Activated T-cell treated with anti-CD3 and anti-CD28 coated beads, Interleukin-2, amount 50 U/mL, for 4 hours (primary cell): ENCODE results near the gene UFD1. TPM values are rescaled to one million over a fixed set of nuclear protein-coding genes. Genes with fewer than 3 reads are reported as not detected.

Experiments
- ATAC-seq, 2 donors: fragments of 200-7000 bp; cut with Tn5 transposase; one replicate each; pipeline ENCODE4 v1.10.0; 2021
- DNase-seq: peaks from one replicate; pipeline ENCODE4 v3.0.0-alpha.2; 2020
- H3K27me3 Mint-ChIP-seq: one replicate; pipeline ENCODE4 v1.8.0; 2021; ENCODE audit warnings: low read depth, mixed read lengths
- H3K36me3 Mint-ChIP-seq: one replicate; pipeline ENCODE4 v1.8.0; 2022; ENCODE audit warnings: mixed read lengths; ENCODE audit not compliant: insufficient read depth
- H3K4me1 Mint-ChIP-seq: one replicate; pipeline ENCODE4 v1.8.0; 2021; ENCODE audit warnings: low read depth, mixed read lengths
- H3K4me3 Mint-ChIP-seq: one replicate; pipeline ENCODE4 v1.8.0; 2021; ENCODE audit warnings: mild to moderate bottlenecking, moderate library complexity, mixed read lengths
- H3K9me3 Mint-ChIP-seq: one replicate; pipeline ENCODE4 v1.8.0; 2021; ENCODE audit warnings: mixed read lengths
- total RNA-seq, 3 donors: library from RNA; stranded (reverse); gene quantifications; one replicate each; pipeline ENCODE4 v1.2.1, GENCODE V29; 2021

The UFD1 gene
- 100 to 1,000 TPM; 107 TPM for total RNA-seq

GRCh38 chr22:19478901-19479354 is at the start of gene UFD1:
UFD1 (minus strand) TSS chr22:19479193; CDS start chr22:19479085, 108 bp downstream.
- Mint-ChIP-seq H3K27me3 (no peaks in the 10 kb centered on the region), H3K9me3 (no peaks in the 10 kb centered on the region), H3K4me3 (peak within 1 kb of the TSS; percentile 99), H3K36me3 (peaks cover 7% of the 10 kb centered on the region), H3K4me1 (peaks cover 29% of the 10 kb centered on the region)
- ATAC-seq (peak; percentile 67 to 69), DNase-seq (peak; percentile 60)

GRCh38 chr22:19527861-19528417 is 48.9 kb upstream of the UFD1 start:
- Mint-ChIP-seq H3K27me3 (peaks cover 30% of the 10 kb centered on the region), H3K4me1 (peaks cover 7% of the 10 kb centered on the region), H3K9me3 (no peaks in the 10 kb centered on the region), H3K36me3 (no peaks in the 10 kb centered on the region), H3K4me3 (no peak overlapping the region)
- ATAC-seq: no peak
- DNase-seq: no peak

GRCh38 chr22:19527321-19527721 is 48.3 kb upstream of the UFD1 start:
- no peaks in the 10 kb centered on the region for H3K36me3 Mint-ChIP-seq
- ATAC-seq (no peak), DNase-seq (no peak)
- peaks cover 34% of the 10 kb centered on the region for H3K27me3 Mint-ChIP-seq
- H3K9me3 Mint-ChIP-seq: no peaks in the 10 kb centered on the region
- H3K4me1 Mint-ChIP-seq: peaks cover 10% of the 10 kb centered on the region
- H3K4me3 Mint-ChIP-seq: no peak overlapping the region

GRCh38 chr22:19526702-19527111 is 47.7 kb upstream of the UFD1 start:
- no peak for DNase-seq
- ATAC-seq: no peak
- Mint-ChIP-seq H3K9me3 (no peaks in the 10 kb centered on the region), H3K36me3 (peaks cover 2% of the 10 kb centered on the region), H3K27me3 (peaks cover 34% of the 10 kb centered on the region), H3K4me1 (peaks cover 10% of the 10 kb centered on the region), H3K4me3 (no peak overlapping the region)

GRCh38 chr22:19526076-19526701 is 47.2 kb upstream of the UFD1 start:
- Mint-ChIP-seq H3K4me3 (no peak overlapping the region), H3K36me3 (peaks cover 2% of the 10 kb centered on the region), H3K4me1 (peaks cover 10% of the 10 kb centered on the region), H3K9me3 (no peaks in the 10 kb centered on the region), H3K27me3 (peaks cover 34% of the 10 kb centered on the region)
- no peak for DNase-seq
- ATAC-seq: no peak

- Mint-ChIP-seq H3K4me3 (no peak overlapping the region), H3K4me1 (peaks cover 10% of the 10 kb centered on the region), H3K9me3 (no peaks in the 10 kb centered on the region), H3K36me3 (peaks cover 2% of the 10 kb centered on the region), H3K27me3 (peaks cover 34% of the 10 kb centered on the region)
- ATAC-seq (no peak), DNase-seq (no peak)
These were observed 46.7 kb upstream of the UFD1 start for GRCh38 chr22:19525666-19526065.

- Mint-ChIP-seq H3K36me3 (peaks cover 2% of the 10 kb centered on the region), H3K27me3 (peaks cover 34% of the 10 kb centered on the region), H3K9me3 (no peaks in the 10 kb centered on the region), H3K4me3 (peak overlapping the region; percentile 59), H3K4me1 (peaks cover 10% of the 10 kb centered on the region)
- ATAC-seq (no peak), DNase-seq (no peak)
These were observed 46.2 kb upstream of the UFD1 start for GRCh38 chr22:19525116-19525660.

DNA sequence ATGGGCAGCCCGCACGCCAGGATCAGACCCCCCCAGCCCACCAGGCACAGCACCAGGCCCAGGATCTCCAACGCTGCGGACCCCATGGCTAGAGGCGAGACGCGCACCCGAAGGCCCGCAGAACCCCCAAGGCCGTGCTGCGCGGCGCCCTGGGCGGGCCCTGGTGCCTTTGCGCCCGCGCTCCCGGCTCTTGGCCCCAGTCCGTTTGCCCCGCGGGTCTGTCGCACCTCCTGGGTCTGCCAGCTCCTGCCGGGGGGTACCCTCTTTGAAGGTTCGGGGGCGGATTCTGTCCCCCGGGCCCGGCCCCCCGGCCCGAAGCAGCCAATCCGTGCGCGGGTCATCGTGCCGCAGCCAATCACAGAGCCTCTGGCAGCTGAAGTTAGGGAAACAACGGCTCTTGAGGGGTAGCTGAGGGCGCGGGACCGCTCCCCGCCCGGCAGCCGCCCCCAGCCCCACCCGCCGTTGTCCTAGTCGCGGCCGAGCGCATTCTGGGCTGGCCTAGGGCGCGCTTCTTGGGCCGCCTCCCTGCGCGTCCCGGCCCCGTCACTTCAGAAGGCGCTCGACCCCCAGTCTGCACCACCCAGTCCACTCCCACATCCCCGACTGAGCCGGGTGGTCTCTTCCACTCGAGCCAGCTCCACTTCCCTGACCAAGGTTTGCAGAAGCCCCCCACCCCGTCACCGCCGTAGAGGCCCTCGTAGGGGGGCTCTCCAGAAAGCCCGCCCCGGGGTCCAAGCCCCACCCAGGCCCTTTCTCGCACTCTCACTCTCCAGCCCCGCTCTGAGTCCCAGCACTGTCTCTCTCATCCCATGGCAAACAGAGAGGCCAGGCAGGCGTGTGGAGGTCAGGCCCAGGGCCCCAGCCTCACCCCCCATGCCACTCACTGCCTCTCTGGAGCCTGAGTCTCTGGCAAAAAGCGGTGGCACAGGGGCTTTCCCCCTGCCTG is 45.5 kb upstream of the UFD1 start, which contains the start of gene CLDN5:
Gene CLDN5 (minus strand): TSS at position 241 of the 946 bp plus-strand sequence. CDS start 155 bp downstream, at position 86.
- Mint-ChIP-seq H3K27me3 (peaks cover 34% of the 10 kb centered on the region), H3K36me3 (peaks cover 2% of the 10 kb centered on the region), H3K4me1 (peaks cover 10% of the 10 kb centered on the region), H3K4me3 (peak within 1 kb of the TSS; percentile 59), H3K9me3 (no peaks in the 10 kb centered on the region)
- ATAC-seq (peak; percentile 47 to 55), DNase-seq (no peak)

- DNase-seq: no peak
- Mint-ChIP-seq H3K9me3 (no peaks in the 10 kb centered on the region), H3K27me3 (peaks cover 34% of the 10 kb centered on the region), H3K36me3 (peaks cover 2% of the 10 kb centered on the region), H3K4me1 (peaks cover 10% of the 10 kb centered on the region), H3K4me3 (peak overlapping the region; percentile 58)
- peak; percentile 65 to 74 for ATAC-seq
These were observed 44.5 kb upstream of the UFD1 start for GRCh38 chr22:19523240-19524169.

DNA sequence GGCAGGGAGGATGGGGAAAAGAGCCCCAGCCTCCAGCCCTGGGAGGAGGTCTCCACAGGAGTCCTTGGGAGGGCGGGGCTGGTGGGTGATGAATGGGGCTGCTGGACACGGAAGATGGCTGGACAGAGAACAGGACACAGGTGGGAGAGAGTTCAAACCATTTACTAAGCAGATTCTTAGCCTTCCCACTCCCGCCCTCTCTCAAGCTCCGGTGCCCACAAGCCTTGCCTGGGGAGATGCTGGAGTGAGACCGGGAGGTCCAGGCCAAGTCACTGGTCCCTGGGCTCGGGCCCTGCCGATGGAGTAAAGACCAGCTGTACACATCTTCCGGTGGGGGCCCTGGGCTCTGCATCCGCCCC is 43.9 kb upstream of the UFD1 start:
- peaks cover 10% of the 10 kb centered on the region for H3K4me1 Mint-ChIP-seq
- H3K4me3 Mint-ChIP-seq: peak overlapping the region; percentile 54
- H3K36me3 Mint-ChIP-seq: peaks cover 2% of the 10 kb centered on the region
- no peak for DNase-seq
- H3K9me3 Mint-ChIP-seq: no peaks in the 10 kb centered on the region
- peaks cover 34% of the 10 kb centered on the region for H3K27me3 Mint-ChIP-seq
- ATAC-seq: no peak

GRCh38 chr22:19522190-19522880 is 43.3 kb upstream of the UFD1 start:
- ATAC-seq (no peak), DNase-seq (no peak)
- H3K4me1 Mint-ChIP-seq: peaks cover 10% of the 10 kb centered on the region
- no peaks in the 10 kb centered on the region for H3K9me3 Mint-ChIP-seq
- H3K4me3 Mint-ChIP-seq: peak overlapping the region; percentile 54
- H3K36me3 Mint-ChIP-seq: peaks cover 2% of the 10 kb centered on the region
- H3K27me3 Mint-ChIP-seq: peaks cover 34% of the 10 kb centered on the region

GRCh38 chr22:19520566-19521305 is 41.7 kb upstream of the UFD1 start:
- H3K27me3 Mint-ChIP-seq: peaks cover 21% of the 10 kb centered on the region
- no peak overlapping the region for H3K4me3 Mint-ChIP-seq
- no peaks in the 10 kb centered on the region for H3K9me3 Mint-ChIP-seq
- peaks cover 8% of the 10 kb centered on the region for H3K4me1 Mint-ChIP-seq
- no peak for ATAC-seq
- H3K36me3 Mint-ChIP-seq: peaks cover 2% of the 10 kb centered on the region
- DNase-seq: no peak
